Common myeloid progenitor, CD34-positive (primary cell): ENCODE data around the gene DUSP9.
A peak's percentile ranks its signal among the peaks of the same experiment; 100 is the strongest.
"Not testable (repeated sequence)": the region's sequence is repeated elsewhere in the genome, so short reads cannot be mapped to it uniquely, and the experiment has no call there.

Experiments used
- CTCF ChIA-PET: fragments of 350-600 bp; sonication (Branson Sonifier 250); formaldehyde crosslinking; loops from one replicate; lab custom pipeline; 2021; ENCODE audit warnings: antibody characterized with exemption; lab: Charles Lee
- POLR2A ChIA-PET: fragments of 350-600 bp; sonication (Branson Sonifier 250); formaldehyde crosslinking; loops from one replicate; lab custom pipeline; 2021; ENCODE audit warnings: antibody characterized with exemption; lab: Charles Lee
- DNase-seq, 3 donors: peaks; one replicate each; pipeline versions ENCODE4 v3.0.0 to v3.0.0-alpha.2; 2013
- H3K27ac ChIP-seq, 2 experiments: 1 replicate in 1 of 2; 2 replicates in 1 of 2; pipeline ENCODE4 v1.7.0; 2013; ENCODE audit warnings: inconsistent platforms in 2 of 2, low read length in 2 of 2, mild to moderate bottlenecking in 2 of 2, low read depth in 1 of 2, moderate library complexity in 1 of 2; ENCODE audit not compliant: severe bottlenecking in 2 of 2, insufficient read depth in 1 of 2, poor library complexity in 1 of 2
- H3K27me3 ChIP-seq, 5 experiments: replicated peaks in 2 of 5; 1 replicate in 3 of 5; 2 replicates in 2 of 5; pipeline versions ENCODE4 v1.6.1 to v1.7.0; 2013; ENCODE audit warnings: low read length in 4 of 5, mild to moderate bottlenecking in 2 of 5, moderate library complexity in 2 of 5, inconsistent platforms in 1 of 5; ENCODE audit not compliant: insufficient read depth in 5 of 5, control insufficient read depth in 4 of 5
- H3K36me3 ChIP-seq, 4 experiments: 1 replicate in 2 of 4; 2 replicates in 2 of 4; pipeline versions ENCODE4 v1.6.1 to v1.7.0; 2013; ENCODE audit warnings: low read length in 3 of 4, control low read depth in 1 of 4, mild to moderate bottlenecking in 1 of 4; ENCODE audit not compliant: control insufficient read depth in 4 of 4, insufficient read depth in 4 of 4
- H3K4me1 ChIP-seq, 4 experiments: 1 replicate in 3 of 4; 2 replicates in 1 of 4; pipeline versions ENCODE4 v1.6.1 to v1.7.1; 2013; ENCODE audit warnings: low read length in 3 of 4, mild to moderate bottlenecking in 3 of 4, control low read depth in 1 of 4, inconsistent platforms in 1 of 4, moderate library complexity in 1 of 4; ENCODE audit not compliant: control insufficient read depth in 4 of 4, insufficient read depth in 4 of 4; ENCODE audit errors: control extremely low read depth in 1 of 4
- H3K4me3 ChIP-seq, 7 experiments: 1 replicate in 4 of 7; 2 replicates in 3 of 7; pipeline versions ENCODE4 v1.5.1 to v1.7.0; 2013; ENCODE audit warnings: mild to moderate bottlenecking in 7 of 7, low read length in 6 of 7, moderate library complexity in 6 of 7, inconsistent platforms in 2 of 7, low read depth in 2 of 7, control low read depth in 1 of 7; ENCODE audit not compliant: insufficient read depth in 4 of 7, control insufficient read depth in 1 of 7; ENCODE audit errors: extremely low read depth in 1 of 7
- H3K9me3 ChIP-seq, 5 experiments: 1 replicate in 4 of 5; 2 replicates in 1 of 5; pipeline versions ENCODE4 v1.6.1 to v1.7.1; 2013; ENCODE audit warnings: low read length in 4 of 5, mild to moderate bottlenecking in 2 of 5, inconsistent platforms in 1 of 5, low read depth in 1 of 5, moderate library complexity in 1 of 5; ENCODE audit not compliant: control insufficient read depth in 4 of 5, insufficient read depth in 2 of 5; ENCODE audit errors: control extremely low read depth in 1 of 5
- WGBS: methylation state at CpG from one replicate; pipeline ENCODE4 v1.1.5; 2013; ENCODE audit not compliant: insufficient coverage; 5-methylcytosine and 5-hydroxymethylcytosine counted together

The DUSP9 gene

DNA sequence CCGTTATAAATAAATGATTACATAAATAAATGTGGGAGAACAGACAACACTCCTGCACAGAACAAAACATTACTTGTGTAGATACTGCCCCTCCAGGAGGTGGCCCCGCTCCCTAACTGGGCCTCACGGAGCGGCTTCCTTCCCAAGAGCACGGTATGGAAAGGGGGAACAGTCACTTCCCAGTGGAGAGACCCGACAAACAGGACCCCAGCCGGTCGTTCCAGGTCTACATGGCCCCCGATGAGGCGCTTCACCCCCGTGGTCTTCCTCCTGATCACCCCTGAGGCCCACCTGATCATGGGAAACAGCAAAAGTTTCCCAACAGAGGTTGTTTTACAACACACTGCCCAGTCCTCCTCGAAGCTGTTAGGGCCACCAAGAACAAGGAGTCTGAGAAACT lies 34.2 kb downstream of the DUSP9 start:
- Histone ChIP-seq H3K9me3 (peaks cover 0 to 12% (median 0%) of the 10 kb centered on the region in 5 experiments), H3K4me1 (no peaks in the 10 kb centered on the region), H3K4me3 (no peak overlapping the region), H3K27me3 (peaks cover 0 to 46% (median 3%) of the 10 kb centered on the region in 5 experiments), H3K36me3 (no peaks in the 10 kb centered on the region), H3K27ac (no peak overlapping the region)
- 70% methylated on average over 11 of the region's 12 CpGs for WGBS
- ChIA-PET CTCF (no interaction called here), POLR2A (no interaction called here)
- DNase-seq, result no peak

DNA sequence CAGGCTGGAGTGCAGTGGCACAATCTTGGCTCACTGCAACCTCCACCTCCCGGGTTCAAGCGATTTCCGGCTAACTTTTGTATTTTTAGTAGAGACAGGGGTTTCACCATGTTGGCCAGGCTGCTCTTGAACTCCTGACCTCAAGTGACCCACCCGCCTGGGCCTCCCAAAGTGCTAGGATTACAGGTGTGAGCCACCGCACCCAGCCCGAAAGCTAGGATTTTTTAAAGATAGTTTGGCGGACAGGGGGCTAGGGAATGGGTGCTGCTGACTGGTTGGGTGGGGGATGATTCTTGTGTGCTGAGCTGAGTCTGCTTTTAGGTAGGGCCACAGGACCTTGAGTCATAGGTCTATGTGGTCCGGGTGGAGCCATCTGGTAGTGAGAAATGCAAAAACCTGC lies 36.5 kb downstream of the DUSP9 start:
- POLR2A ChIA-PET, DNase-seq, H3K4me1 ChIP-seq, H3K36me3 ChIP-seq, H3K4me3 ChIP-seq, H3K27ac ChIP-seq: not testable (repeated sequence)
- 97% methylated on average over 6 of the region's 8 CpGs for WGBS
- peaks cover 0 to 52% (median 3%) of the 10 kb centered on the region in 5 experiments for H3K27me3 ChIP-seq
- CTCF ChIA-PET, result interaction anchor here (1.1 to 2.4 kb wide), 3 partner anchors 15 to 25 kb away, joined by 3 to 11 read pairs (median 8); no protein-coding TSS in a partner anchor
- H3K9me3 ChIP-seq, result peaks cover 0 to 12% (median 0%) of the 10 kb centered on the region in 5 experiments

DNA sequence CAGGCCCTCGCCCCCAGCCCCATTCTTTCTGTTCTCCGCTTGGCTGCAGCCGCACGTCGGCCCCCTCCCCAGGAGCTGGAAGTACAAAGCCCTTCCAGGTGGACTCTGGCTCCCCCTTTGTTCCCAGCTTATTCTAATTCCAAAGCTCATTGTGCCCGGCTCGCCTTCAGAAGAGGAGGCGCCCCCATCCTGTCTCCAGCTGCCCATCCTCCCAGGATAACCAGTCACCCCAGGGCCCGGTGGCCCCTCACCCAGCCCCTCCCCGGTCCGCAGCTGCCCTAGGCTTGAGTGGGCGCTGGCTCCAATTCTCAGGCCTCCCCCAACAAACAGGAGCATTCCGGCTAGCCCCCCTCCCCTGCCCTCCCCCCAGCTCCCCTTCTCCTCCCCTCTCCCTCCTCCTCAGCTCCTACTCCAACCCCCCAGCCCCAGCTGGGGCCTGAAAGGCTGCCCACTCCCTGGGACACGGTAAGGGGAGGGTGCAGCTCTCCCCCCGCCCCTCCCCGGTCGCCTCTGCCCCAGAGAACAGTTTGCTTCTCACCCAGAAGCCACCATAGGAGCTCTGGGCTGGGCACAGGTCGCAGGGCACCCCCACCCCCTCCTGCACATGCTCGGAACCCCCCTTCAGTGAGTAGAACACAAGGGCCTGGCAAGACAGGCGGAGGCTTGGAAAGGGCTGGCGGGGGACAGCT lies 37.6 kb downstream of the DUSP9 start:
- CTCF ChIA-PET, result interaction anchor here (0.7 to 2.4 kb wide), 5 partner anchors 17 to 75 kb away, joined by 3 to 11 read pairs (median 4); no protein-coding TSS in a partner anchor

DNA sequence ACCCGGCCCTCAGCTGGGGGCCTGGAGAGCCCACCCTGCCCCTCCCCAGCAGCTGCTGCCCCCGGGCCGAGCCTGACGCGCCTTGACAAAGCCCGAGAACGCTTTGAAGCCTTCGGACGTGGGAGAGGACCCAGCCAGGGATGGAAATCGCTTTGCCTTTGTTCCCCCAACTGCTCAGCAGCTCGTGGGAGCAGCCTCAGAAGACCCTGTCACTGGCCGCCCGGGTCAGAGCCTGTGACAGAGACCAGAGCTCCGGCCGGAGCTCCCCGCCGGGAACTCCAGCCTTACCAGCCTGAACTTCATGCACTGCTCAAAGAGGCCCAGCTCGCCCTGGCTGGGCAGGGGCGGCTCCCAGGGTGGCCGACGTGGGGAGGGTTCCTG lies 38.1 kb downstream of the DUSP9 start:
- 54% methylated on average over 15 of the region's 21 CpGs for WGBS
- no peak for DNase-seq
- peaks cover 0 to 61% (median under 1%) of the 10 kb centered on the region in 5 experiments for H3K27me3 ChIP-seq
- ChIA-PET POLR2A (interaction anchor here (0.6 kb wide), 1 partner anchor 144 kb away, joined by 4 read pairs; no protein-coding TSS in a partner anchor), CTCF (interaction anchor here (0.7 to 2.4 kb wide), 4 partner anchors 17 to 74 kb away, joined by 3 to 11 read pairs (median 6); no protein-coding TSS in a partner anchor)
- no peaks in the 10 kb centered on the region for H3K36me3 ChIP-seq
- no peak overlapping the region for H3K4me3 ChIP-seq
- H3K9me3 ChIP-seq, result peaks cover 0 to 12% (median 0%) of the 10 kb centered on the region in 5 experiments
- peaks cover 0 to 3% (median 0%) of the 10 kb centered on the region in 4 experiments for H3K4me1 ChIP-seq
- H3K27ac ChIP-seq, result no peak overlapping the region

More for the DNA sequence above, 37.6 kb downstream of the DUSP9 start:
- WGBS, result 28% methylated on average over 10 of the region's 21 CpGs
- Histone ChIP-seq H3K4me1 (peaks cover 0 to 3% (median 0%) of the 10 kb centered on the region in 4 experiments), H3K9me3 (peaks cover 0 to 12% (median 0%) of the 10 kb centered on the region in 5 experiments), H3K27ac (no peak overlapping the region), H3K36me3 (no peaks in the 10 kb centered on the region), H3K27me3 (peaks cover 0 to 59% (median 2%) of the 10 kb centered on the region in 5 experiments), H3K4me3 (no peak overlapping the region)
- DNase-seq, result no peak
- POLR2A ChIA-PET, result interaction anchor here (0.6 kb wide), 1 partner anchor 145 kb away, joined by 4 read pairs; no protein-coding TSS in a partner anchor

DNA sequence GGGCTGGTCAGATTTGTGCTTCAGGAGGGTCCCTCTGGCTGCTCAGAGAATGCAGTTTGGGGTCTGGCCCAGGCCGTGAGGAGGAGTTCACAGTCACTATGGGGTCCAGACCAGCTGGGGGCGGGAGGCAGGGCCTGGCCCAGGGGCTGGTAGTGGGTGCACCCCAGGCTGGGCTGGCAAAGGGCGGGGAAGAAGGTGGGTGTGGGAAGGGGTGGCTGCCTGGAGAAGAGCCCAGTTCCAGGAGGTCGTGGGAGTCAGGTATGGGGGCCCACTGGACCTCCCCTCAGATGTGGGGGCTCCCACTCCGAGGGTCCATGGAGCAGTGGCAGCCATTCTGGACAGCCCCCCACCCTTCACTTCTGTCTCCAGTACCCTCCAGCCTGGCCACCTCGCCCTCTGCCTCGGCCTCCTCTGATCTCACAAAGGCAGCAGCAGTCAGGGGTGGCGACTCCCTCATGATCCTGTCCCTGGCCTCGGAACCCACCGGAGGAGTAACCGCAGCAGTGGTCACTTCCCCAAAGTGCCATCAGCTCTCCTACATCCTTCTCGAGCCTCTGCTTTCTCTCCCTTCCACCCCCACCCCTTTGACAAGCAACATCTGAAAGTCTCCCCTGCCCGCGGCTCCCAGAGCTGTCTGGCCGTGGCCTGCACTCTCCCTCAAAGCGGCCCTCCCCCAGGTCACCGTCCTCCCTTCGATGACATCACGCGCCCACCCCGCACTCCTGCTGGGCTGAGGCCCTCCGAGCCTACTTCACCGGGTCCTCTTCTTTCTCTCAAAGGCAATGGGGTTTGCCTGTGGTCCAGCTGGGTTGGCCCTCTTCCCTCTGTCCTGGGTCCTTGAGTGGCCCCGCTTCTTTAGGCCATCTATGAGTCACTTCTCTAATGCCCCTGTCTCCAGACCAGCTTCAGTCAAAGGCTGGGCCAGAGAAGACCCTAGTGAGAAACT lies 39.0 kb downstream of the DUSP9 start:
- Histone ChIP-seq H3K4me1 (peaks cover 0 to 3% (median 0%) of the 10 kb centered on the region in 4 experiments), H3K36me3 (no peaks in the 10 kb centered on the region)
- POLR2A ChIA-PET, result no interaction called here

DNA sequence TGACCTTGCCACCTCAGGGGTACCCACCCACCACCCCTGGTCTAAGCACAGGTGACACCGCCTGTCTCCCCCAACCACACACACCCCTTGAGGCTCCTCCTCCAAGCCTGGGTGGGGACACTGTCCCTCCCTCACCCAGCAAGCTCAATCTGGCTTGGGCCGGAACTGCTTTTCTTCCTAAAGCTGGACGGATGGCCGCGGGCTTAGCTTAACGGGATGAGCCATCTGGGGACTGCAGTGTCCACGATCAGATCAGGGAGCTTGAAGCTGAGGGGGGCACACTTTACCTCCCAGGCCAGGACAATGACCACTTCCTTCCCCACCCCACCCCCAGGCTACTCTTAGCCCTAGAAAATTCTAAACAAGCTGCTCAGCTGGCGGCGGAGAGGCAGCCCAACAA lies 39.7 kb downstream of the DUSP9 start:
- CTCF ChIA-PET, result interaction anchor here (1.0 to 1.3 kb wide), 2 partner anchors 15 to 19 kb away, joined by 3 to 5 read pairs; no protein-coding TSS in a partner anchor
- 69% methylated on average over 6 of the region's 9 CpGs for WGBS
- peaks cover 0 to 68% (median 0%) of the 10 kb centered on the region in 5 experiments for H3K27me3 ChIP-seq

More for the DNA sequence above, 39.0 kb downstream of the DUSP9 start:
- CTCF ChIA-PET, result interaction anchor here (1.0 to 2.4 kb wide), 4 partner anchors 14 to 22 kb away, joined by 3 to 8 read pairs (median 4); no protein-coding TSS in a partner anchor
- peaks cover 0 to 12% (median 0%) of the 10 kb centered on the region in 5 experiments for H3K9me3 ChIP-seq
- no peak overlapping the region for H3K4me3 ChIP-seq
- WGBS, result 80% methylated on average over 22 of the region's 24 CpGs
- peak overlapping the region in 1 of 2 experiments; percentile 43 for H3K27ac ChIP-seq
- DNase-seq, result peak in 1 of 3 donors; percentile 31
- peaks cover 0 to 68% (median 0%) of the 10 kb centered on the region in 5 experiments for H3K27me3 ChIP-seq

More for the DNA sequence above, 39.7 kb downstream of the DUSP9 start:
- Histone ChIP-seq H3K9me3 (peaks cover 0 to 12% (median 0%) of the 10 kb centered on the region in 5 experiments), H3K36me3 (no peaks in the 10 kb centered on the region), H3K27ac (peak overlapping the region in 1 of 2 experiments; percentile 43), H3K4me3 (no peak overlapping the region), H3K4me1 (peaks cover 0 to 3% (median 0%) of the 10 kb centered on the region in 4 experiments)
- POLR2A ChIA-PET, result no interaction called here
- DNase-seq, result no peak
